K562 (cell line): ENCODE results near the gene SARS2. TPM values are rescaled to one million over a fixed set of nuclear protein-coding genes. Genes with fewer than 3 reads are reported as not detected.
"Not testable (repeated sequence)": the region's sequence is repeated elsewhere in the genome, so short reads cannot be mapped to it uniquely, and the experiment has no call there.

Experiments used
- ATAC-seq: fragments of 200-7000 bp; cut with Tn5 transposase; 3 replicates; pipeline ENCODE4 v1.9.1; 2020; ENCODE audit warnings: moderate library complexity
- BruUV-seq: library from RNA; stranded (reverse); fragments of 400-500 nt; replicated peaks from 2 replicates; lab custom pipeline; 2021; lab: Mats Ljungman, UMichigan
- CTCF ChIA-PET: fragments of 300-600 bp; formaldehyde crosslinking; extraction: SDS; loops from one replicate; lab custom pipeline; 2021; ENCODE audit warnings: low intra/inter-chr PET ratio; lab: Yijun Ruan, JAX
- POLR2A ChIA-PET: fragments of 300-600, 350-650 bp; sonication (Branson Sonifier 250); formaldehyde crosslinking; extraction: SDS; loops from one replicate; lab custom pipeline; 2021; ENCODE audit warnings: antibody characterized with exemption, inconsistent platforms; lab: Yijun Ruan, JAX
- DNase-seq, 4 experiments: peaks; one replicate each; pipeline versions ENCODE4 v3.0.0 to v3.0.0-alpha.2; 2011 to 2018; ENCODE audit warnings: low spot score in 3 of 4, mixed read lengths in 3 of 4; ENCODE audit errors: extremely low read depth in 1 of 4
- FAIRE-seq: peaks from 2 replicates; lab custom pipeline; 2011; peaks lifted over from hg19 to GRCh38; lab: Jason Lieb, UNC
- H2AFZ ChIP-seq: 2 replicates; pipeline ENCODE4 v1.6.0; 2011; ENCODE audit warnings: low read depth, low read length, control low read depth, inconsistent platforms
- H3K27ac ChIP-seq: fragments of 200-600 bp; 3 replicates; pipeline ENCODE4 v1.8.0; 2011; ENCODE audit warnings: low read depth, mild to moderate bottlenecking, control low read depth, inconsistent platforms, low read length, moderate library complexity, mixed read lengths; ENCODE audit errors: extremely low read depth
- H3K27me3 ChIP-seq, 2 experiments: fragments of 300-600 bp in 1 of 2; 2 replicates in 1 of 2; 3 replicates in 1 of 2; pipeline versions ENCODE4 v1.6.0 to v1.8.0; 2011; ENCODE audit warnings: inconsistent platforms in 2 of 2, low read length in 2 of 2, mild to moderate bottlenecking in 1 of 2, mixed read lengths in 1 of 2, moderate library complexity in 1 of 2; ENCODE audit not compliant: control insufficient read depth in 2 of 2, insufficient read depth in 2 of 2
- H3K36me3 ChIP-seq: fragments of 300-600 bp; 3 replicates; pipeline ENCODE4 v1.8.0; 2011; ENCODE audit warnings: mild to moderate bottlenecking, low read length, inconsistent platforms; ENCODE audit not compliant: control insufficient read depth, insufficient read depth
- H3K4me1 ChIP-seq, 2 experiments: fragments of 200-600 bp in 1 of 2; replicated peaks in 1 of 2; 2 replicates in 1 of 2; 3 replicates in 1 of 2; pipeline versions ENCODE4 v1.5.1 to v1.8.0; 2011; ENCODE audit warnings: inconsistent platforms in 2 of 2, low read length in 2 of 2, mild to moderate bottlenecking in 1 of 2, mixed read lengths in 1 of 2, moderate library complexity in 1 of 2; ENCODE audit not compliant: control insufficient read depth in 2 of 2, insufficient read depth in 2 of 2
- H3K4me2 ChIP-seq: 2 replicates; pipeline ENCODE4 v1.6.1; 2011; ENCODE audit warnings: low read length, control low read depth, inconsistent platforms, mixed read lengths; ENCODE audit not compliant: insufficient read depth
- H3K4me3 ChIP-seq: fragments of 200-600 bp; sonication (generic), shearing (Covaris generic); 2 replicates; pipeline ENCODE4 v1.5.1; 2016; ENCODE audit warnings: control low read depth, inconsistent platforms
- H3K79me2 ChIP-seq: fragments of 200-600 bp; 3 replicates; pipeline ENCODE4 v1.8.0; 2011; ENCODE audit warnings: low read length, inconsistent platforms; ENCODE audit not compliant: control insufficient read depth, insufficient read depth
- H3K9ac ChIP-seq, 2 experiments: 2 replicates each; pipeline versions ENCODE4 v1.6.0 to v1.6.1; 2011; ENCODE audit warnings: low read depth in 2 of 2, low read length in 2 of 2, control low read depth in 1 of 2, inconsistent platforms in 1 of 2, mild to moderate bottlenecking in 1 of 2, mixed read lengths in 1 of 2; ENCODE audit not compliant: insufficient read depth in 1 of 2
- H3K9me1 ChIP-seq: one replicate; pipeline ENCODE4 v1.6.0; 2011; ENCODE audit warnings: inconsistent platforms, mild to moderate bottlenecking, low read length, moderate library complexity; ENCODE audit not compliant: control insufficient read depth, insufficient read depth
- H3K9me3 ChIP-seq: replicated peaks from 2 replicates; pipeline ENCODE4 v1.5.1; 2011; ENCODE audit warnings: low read depth, low read length, inconsistent platforms; ENCODE audit not compliant: control insufficient read depth, insufficient read depth
- H4K20me1 ChIP-seq: replicated peaks from 2 replicates; pipeline ENCODE4 v1.6.1; 2011; ENCODE audit warnings: low read length, inconsistent platforms, mixed read lengths; ENCODE audit not compliant: control insufficient read depth, insufficient read depth
- BRF1 ChIP-seq: IDR thresholded peaks from 3 replicates; pipeline ENCODE4 v1.6.1; 2011; ENCODE audit warnings: borderline replicate concordance, mild to moderate bottlenecking; ENCODE audit not compliant: insufficient read length; ENCODE audit errors: extremely low read depth
- GABPB1 ChIP-seq: sonication (generic); formaldehyde crosslinking; IDR thresholded peaks from 2 replicates; pipeline ENCODE4 v1.8.0; 2022; ENCODE audit warnings: mild to moderate bottlenecking, missing genetic modification reagents
- GTF2E2 ChIP-seq: fragments of 200-800 bp; sonication (Bioruptor generic); IDR thresholded peaks from 2 replicates; pipeline ENCODE4 v1.6.1; 2016; ENCODE audit warnings: missing genetic modification characterization, missing compliant biosample characterization
- SOX6 ChIP-seq: fragments of 450-650 bp; IDR thresholded peaks from 2 replicates; pipeline ENCODE4 v1.6.1; 2014; ENCODE audit warnings: mild to moderate bottlenecking
- WHSC1 ChIP-seq: IDR thresholded peaks from one replicate; pipeline ENCODE4 v1.6.1; 2012; ENCODE audit warnings: low read length, control low read depth, inconsistent platforms
- ZC3H8 ChIP-seq: fragments of 450-650 bp; IDR thresholded peaks from 2 replicates; pipeline ENCODE4 v1.6.1; 2017
- ZNF224 ChIP-seq: sonication (generic); formaldehyde crosslinking; IDR thresholded peaks from 2 replicates; pipeline ENCODE4 v1.8.0; 2022; ENCODE audit warnings: mild to moderate bottlenecking, missing genetic modification reagents
- ZNF239 ChIP-seq: fragments of 250-450 bp; sonication (Bioruptor Pico); IDR thresholded peaks from 2 replicates; pipeline ENCODE4 v1.4.0; 2020; ENCODE audit warnings: mild to moderate bottlenecking
- WGBS: fragments of 100-300 bp; shearing (Covaris generic); methylation state at CpG from one replicate; pipeline ENCODE4 v1.1.6; 2016; ENCODE audit warnings: low coverage, mixed read lengths; ENCODE audit not compliant: insufficient coverage; ENCODE audit errors: missing lambda C conversion rate; 5-methylcytosine and 5-hydroxymethylcytosine counted together
- in situ Hi-C: fragments of 300-500 bp; cut with MboI; formaldehyde crosslinking; loops from 4 replicates; pipeline ENCODE4 v1.15.0; 2018; ENCODE audit warnings: inconsistent platforms, mixed read lengths
- intact Hi-C: fragments of 100-400 bp; cut with micrococcal nuclease; formaldehyde crosslinking; loops from 2 replicates; pipeline ENCODE4 v1.14.2; 2022
- polyA plus RNA-seq, 8 experiments: library from polyadenylated mRNA; depleted of rRNA in 4 of 8; stranded (reverse) in 5 of 8; unstranded in 3 of 8; fragments of >200 nt; fragmentation: Nextera tagmentation in 2 of 8; fragmentation: Illumina TruSeq in 1 of 8; extraction: Ambion mirVana in 2 of 8; extraction: Trizol in 1 of 8; gene quantifications; 2 replicates each; pipeline versions ENCODE4 v1.2.1 to v1.2.3, GENCODE V29; 2011 to 2014; ENCODE audit warnings: inconsistent platforms in 1 of 8, missing spikeins in 1 of 8
- total RNA-seq, 7 experiments: library from RNA; depleted of rRNA in 6 of 7; stranded (reverse); fragments of >200 nt in 6 of 7; fragmentation: Illumina TruSeq in 2 of 7; extraction: Trizol in 2 of 7; gene quantifications; 2 replicates each; pipeline versions ENCODE4 v1.2.1 to v1.2.3, GENCODE V29; 2011 to 2021; ENCODE audit warnings: low replicate concordance in 1 of 7
- TF ChIP-seq, protein P1 (sequence below), 3 experiments: fragments of 200-800 bp in 1 of 3; sonication (Bioruptor generic) in 1 of 3; sonication (generic) in 1 of 3; formaldehyde crosslinking in 1 of 3; IDR thresholded peaks; 2 replicates each; pipeline versions ENCODE4 v1.6.1 to v1.8.0; 2016 to 2022; ENCODE audit warnings: mild to moderate bottlenecking in 2 of 3, missing compliant biosample characterization in 2 of 3, missing genetic modification characterization in 2 of 3, missing genetic modification reagents in 1 of 3
- TF ChIP-seq, protein P2 (sequence below): fragments of 250-450 bp; sonication (Bioruptor Pico); IDR thresholded peaks from 2 replicates; pipeline ENCODE4 v1.4.0; 2020

SARS2 gene
- total and polyA plus RNA-seq, 9 of the 15 experiments (the other 6 are each of a cell fraction or from before 2014, with no cell fraction given) = 3.1 to 59.1 (median 31.7) TPM

DNA sequence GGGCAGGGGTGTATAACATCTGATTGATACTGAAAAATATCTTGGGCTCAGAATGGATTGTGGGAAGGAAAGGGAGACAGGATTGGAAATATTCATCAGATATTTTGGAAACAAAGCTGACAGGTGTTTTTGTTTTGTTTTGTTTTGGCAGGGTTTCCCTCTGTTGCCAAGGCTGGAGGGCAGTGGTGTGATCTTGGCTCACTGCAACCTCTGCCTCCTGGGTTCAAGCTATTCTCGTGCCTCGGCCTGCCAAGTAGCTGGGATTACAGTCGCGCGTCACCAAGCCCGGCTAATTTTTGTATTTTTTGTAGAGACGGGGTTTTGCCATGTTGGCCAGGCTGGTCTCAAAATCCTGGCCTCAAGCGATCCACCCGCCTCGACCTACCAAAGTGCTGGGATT lies 57.2 kb downstream of the SARS2 start:
- H2AFZ ChIP-seq, H3K9me1 ChIP-seq, H3K27me3 ChIP-seq, CTCF ChIA-PET, H3K4me2 ChIP-seq, H3K9ac ChIP-seq, DNase-seq, H3K9me3 ChIP-seq, H3K36me3 ChIP-seq, FAIRE-seq, BruUV-seq, H3K4me3 ChIP-seq, H4K20me1 ChIP-seq, intact Hi-C loops, in situ Hi-C loops, H3K79me2 ChIP-seq, H3K27ac ChIP-seq, ATAC-seq: not testable (repeated sequence)
- POLR2A ChIA-PET = interaction anchor here (0.9 kb wide), 1 partner anchor 42 kb away, joined by 3 read pairs; the partner anchor contains the start of gene ECH1
- 89% methylated on average over 10 of the region's 10 CpGs for WGBS
- H3K4me1 ChIP-seq = peaks cover 5 to 37% of the 10 kb centered on the region in 2 experiments; a peak in 4 of 5 replicates

DNA sequence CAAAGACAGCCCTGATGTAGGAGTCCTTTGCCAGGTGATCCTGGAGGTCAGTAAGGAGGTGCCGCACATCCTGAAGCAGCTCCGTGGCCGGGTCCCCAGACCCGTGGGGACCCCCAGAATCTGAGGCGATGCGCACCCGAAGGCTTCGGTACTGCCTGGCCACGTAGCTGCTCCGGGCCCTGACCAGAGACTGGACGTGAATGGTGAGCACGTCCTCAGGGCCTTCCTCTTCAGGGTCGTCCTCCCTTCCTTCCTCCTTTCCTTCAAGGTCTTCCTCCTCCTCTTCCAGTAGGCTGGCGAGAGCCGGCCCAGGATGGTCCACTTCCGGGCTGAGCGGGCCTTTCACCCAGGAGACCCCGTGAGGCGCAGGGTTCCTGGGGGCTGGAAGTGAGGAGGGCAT lies 60.0 kb downstream of the SARS2 start:
- Histone ChIP-seq H3K4me2 (no peak overlapping the region), H3K27ac (no peak overlapping the region), H4K20me1 (no peaks in the 10 kb centered on the region), H3K36me3 (no peaks in the 10 kb centered on the region), H3K27me3 (no peaks in the 10 kb centered on the region), H3K4me3 (no peak overlapping the region), H2AFZ (no peak overlapping the region), H3K9ac (no peak overlapping the region), H3K9me1 (no peaks in the 10 kb centered on the region), H3K79me2 (no peaks in the 10 kb centered on the region), H3K4me1 (peaks cover 0 to 27% of the 10 kb centered on the region in 2 experiments; a peak in 2 of 5 replicates), H3K9me3 (no peaks in the 10 kb centered on the region)
- in situ Hi-C loops (no loop called here), intact Hi-C loops (no loop called here)
- DNase-seq = no peak
- POLR2A ChIA-PET = no interaction called here
- no peak for ATAC-seq
- 82% methylated on average over 19 of the region's 19 CpGs for WGBS
- CTCF ChIA-PET = no interaction called here
- BruUV-seq = no TSS peak
- no peak for FAIRE-seq
- TF ChIP-seq ZC3H8 (no peak), SOX6 (no peak), WHSC1 (no peak), BRF1 (no peak), ZNF239 (CRISPR knock-in tag) (no peak), GABPB1 (CRISPR knock-in tag) (no peak), ZNF224 (CRISPR knock-in tag) (no peak), GTF2E2 (tag) (no peak)
- TF ChIP-seq, protein P1, sequence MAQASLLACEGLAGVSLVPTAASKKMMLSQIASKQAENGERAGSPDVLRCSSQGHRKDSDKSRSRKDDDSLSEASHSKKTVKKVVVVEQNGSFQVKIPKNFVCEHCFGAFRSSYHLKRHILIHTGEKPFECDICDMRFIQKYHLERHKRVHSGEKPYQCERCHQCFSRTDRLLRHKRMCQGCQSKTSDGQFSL (CRISPR knock-in tag; IDR thresholded peaks at IDR 0.05) = no peak
- TF ChIP-seq, protein P1 (tag; IDR thresholded peaks at IDR 0.05) = no peak
- TF ChIP-seq, protein P2, sequence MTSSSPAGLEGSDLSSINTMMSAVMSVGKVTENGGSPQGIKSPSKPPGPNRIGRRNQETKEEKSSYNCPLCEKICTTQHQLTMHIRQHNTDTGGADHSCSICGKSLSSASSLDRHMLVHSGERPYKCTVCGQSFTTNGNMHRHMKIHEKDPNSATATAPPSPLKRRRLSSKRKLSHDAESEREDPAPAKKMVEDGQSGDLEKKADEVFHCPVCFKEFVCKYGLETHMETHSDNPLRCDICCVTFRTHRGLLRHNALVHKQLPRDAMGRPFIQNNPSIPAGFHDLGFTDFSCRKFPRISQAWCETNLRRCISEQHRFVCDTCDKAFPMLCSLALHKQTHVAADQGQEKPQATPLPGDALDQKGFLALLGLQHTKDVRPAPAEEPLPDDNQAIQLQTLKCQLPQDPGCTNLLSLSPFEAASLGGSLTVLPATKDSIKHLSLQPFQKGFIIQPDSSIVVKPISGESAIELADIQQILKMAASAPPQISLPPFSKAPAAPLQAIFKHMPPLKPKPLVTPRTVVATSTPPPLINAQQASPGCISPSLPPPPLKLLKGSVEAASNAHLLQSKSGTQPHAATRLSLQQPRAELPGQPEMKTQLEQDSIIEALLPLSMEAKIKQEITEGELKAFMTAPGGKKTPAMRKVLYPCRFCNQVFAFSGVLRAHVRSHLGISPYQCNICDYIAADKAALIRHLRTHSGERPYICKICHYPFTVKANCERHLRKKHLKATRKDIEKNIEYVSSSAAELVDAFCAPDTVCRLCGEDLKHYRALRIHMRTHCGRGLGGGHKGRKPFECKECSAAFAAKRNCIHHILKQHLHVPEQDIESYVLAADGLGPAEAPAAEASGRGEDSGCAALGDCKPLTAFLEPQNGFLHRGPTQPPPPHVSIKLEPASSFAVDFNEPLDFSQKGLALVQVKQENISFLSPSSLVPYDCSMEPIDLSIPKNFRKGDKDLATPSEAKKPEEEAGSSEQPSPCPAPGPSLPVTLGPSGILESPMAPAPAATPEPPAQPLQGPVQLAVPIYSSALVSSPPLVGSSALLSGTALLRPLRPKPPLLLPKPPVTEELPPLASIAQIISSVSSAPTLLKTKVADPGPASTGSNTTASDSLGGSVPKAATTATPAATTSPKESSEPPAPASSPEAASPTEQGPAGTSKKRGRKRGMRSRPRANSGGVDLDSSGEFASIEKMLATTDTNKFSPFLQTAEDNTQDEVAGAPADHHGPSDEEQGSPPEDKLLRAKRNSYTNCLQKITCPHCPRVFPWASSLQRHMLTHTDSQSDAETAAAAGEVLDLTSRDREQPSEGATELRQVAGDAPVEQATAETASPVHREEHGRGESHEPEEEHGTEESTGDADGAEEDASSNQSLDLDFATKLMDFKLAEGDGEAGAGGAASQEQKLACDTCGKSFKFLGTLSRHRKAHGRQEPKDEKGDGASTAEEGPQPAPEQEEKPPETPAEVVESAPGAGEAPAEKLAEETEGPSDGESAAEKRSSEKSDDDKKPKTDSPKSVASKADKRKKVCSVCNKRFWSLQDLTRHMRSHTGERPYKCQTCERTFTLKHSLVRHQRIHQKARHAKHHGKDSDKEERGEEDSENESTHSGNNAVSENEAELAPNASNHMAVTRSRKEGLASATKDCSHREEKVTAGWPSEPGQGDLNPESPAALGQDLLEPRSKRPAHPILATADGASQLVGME (CRISPR knock-in tag) = no peak
